Right renal pelvis (tissue), 4 donors: ENCODE results near the gene MEOX1. TPM values are rescaled to one million over a fixed set of nuclear protein-coding genes. Genes with fewer than 3 reads are reported as not detected.

ENCODE experiments used
- DNase-seq, 4 donors: peaks; one replicate each; pipeline ENCODE4 v3.0.0-alpha.2; 2013; ENCODE audit warnings: low read depth in 4 of 4, low spot score in 3 of 4, missing footprints in 1 of 4
- polyA plus RNA-seq, 4 donors: library from polyadenylated mRNA; unstranded; fragments of 120-200 nt; gene quantifications; one replicate each; pipeline ENCODE4 v1.2.1, GENCODE V29; 2013; ENCODE audit not compliant: insufficient read length in 4 of 4

MEOX1 gene
- polyA plus RNA-seq, 4 donors: 7.1 to 15.1 (median 13.2) TPM

- DNase-seq: no peak
Observed at GRCh38 chr17:43660816-43661493, 767 bp downstream of the MEOX1 start.

DNA sequence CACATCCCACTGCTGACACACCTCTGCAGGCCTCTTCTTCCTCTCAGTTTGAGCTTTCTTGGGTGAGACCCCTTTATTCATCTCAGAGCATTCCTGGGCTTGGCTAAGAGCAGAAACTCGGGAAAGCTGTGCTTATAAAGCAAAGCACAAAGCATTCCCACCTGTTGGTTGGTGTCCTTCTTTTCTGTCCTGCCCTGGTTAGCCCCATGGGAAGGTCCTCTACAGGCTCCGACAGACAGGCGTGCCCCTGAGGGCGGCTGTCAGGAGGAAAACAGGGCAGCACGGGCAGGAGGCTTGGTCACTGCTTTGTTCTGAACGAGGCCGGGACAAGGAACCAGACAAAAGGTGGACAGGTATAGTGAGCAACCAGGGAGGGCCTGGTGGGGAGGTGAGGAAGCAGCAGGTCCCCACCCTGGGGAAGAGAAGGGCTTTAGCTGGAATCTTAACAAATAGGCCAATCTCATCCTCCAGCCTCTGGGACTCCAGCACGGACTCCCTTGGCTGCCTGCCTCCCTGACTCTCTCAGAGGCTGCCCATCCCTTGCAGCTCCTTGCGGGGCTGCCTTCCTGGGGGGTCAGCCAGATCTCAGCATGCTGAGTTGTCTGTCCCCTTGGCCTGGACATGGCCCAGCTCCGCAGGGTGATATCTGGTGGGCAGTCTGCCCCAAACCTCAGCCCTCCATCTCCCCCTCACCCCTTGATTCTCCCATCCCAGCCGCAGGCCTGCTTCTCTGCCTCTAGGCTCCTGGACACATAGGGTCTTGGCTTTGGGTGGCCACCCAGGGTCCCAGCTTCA lies 1.7 kb downstream of the MEOX1 start:
- no peak for DNase-seq

DNA sequence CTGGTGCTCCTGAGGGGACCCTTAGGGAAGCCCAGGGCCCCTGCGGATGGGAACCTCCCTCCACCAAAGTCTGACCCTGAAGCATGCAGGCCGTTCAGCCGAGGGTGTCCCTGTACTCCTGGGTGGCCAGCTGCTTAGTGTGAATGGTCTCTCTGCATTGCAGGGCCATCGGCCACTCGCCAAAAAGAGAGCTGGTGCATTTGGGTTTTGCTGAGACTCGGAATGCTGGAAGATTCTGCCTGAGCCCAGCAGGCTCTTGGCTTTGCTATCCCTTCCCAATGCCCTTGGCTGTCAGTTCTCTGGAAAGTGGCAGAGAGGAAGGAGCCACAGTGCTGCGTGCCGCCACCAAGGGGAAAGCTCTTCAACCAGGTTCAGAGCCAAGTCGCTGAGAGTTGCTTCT lies 2.8 kb downstream of the MEOX1 start:
- no peak for DNase-seq

DNA sequence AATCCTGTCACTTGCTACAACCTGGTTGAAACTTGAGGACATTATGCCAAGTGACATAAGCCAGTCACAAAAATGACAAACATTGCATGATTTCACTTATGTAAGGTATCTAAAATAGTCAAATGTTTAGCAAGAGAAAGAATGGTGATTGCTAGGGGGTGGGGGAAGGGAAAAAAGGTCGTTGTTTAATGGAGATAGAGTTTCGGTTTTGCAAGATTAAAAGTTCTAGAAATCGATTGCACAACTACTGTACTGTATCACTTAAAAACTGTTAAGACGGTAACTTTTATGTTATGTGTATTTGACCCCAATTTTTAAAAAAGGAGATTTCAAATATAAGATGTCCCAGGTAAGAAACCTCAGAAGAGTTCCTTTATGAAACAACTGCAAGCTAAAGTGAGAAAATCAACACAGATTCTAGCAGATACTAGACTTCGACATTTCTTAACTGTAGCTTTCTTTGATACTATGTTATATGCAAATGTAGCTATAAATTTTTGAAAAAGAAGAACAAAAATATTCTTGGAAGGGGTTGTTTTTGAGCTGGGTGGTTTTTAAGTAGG lies 5.9 kb downstream of the MEOX1 start:
- no peak for DNase-seq

GRCh38 chr17:43652124-43652480 lies 9.6 kb downstream of the MEOX1 start:
- no peak for DNase-seq

GRCh38 chr17:43650471-43650870 lies 11.3 kb downstream of the MEOX1 start:
- no peak for DNase-seq

- DNase-seq: no peak
Observed at GRCh38 chr17:43648916-43649315, 12.8 kb downstream of the MEOX1 start.

- no peak for DNase-seq
Observed at GRCh38 chr17:43645765-43646481, 15.8 kb downstream of the MEOX1 start.

DNA sequence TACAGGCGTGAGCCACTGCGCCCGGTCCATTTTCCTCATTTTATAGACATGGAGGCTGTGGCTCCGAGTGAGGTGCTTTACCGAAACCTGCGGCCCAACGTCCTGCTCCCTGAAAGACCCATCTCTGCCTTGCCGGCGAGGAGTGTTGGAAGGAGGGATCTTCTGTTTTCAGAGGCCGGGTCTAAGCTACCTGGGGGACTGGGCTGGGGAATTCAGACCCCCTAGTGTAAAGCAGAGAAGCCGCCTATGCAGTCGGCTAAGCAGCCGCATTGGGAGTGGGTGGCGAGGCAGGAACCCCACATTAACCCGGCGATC lies 16.3 kb downstream of the MEOX1 start:
- no peak for DNase-seq

- DNase-seq: no peak
Observed at GRCh38 chr17:43644081-43644480, 17.6 kb downstream of the MEOX1 start.

GRCh38 chr17:43641416-43641815 lies 20.3 kb downstream of the MEOX1 start:
- no peak for DNase-seq

DNA sequence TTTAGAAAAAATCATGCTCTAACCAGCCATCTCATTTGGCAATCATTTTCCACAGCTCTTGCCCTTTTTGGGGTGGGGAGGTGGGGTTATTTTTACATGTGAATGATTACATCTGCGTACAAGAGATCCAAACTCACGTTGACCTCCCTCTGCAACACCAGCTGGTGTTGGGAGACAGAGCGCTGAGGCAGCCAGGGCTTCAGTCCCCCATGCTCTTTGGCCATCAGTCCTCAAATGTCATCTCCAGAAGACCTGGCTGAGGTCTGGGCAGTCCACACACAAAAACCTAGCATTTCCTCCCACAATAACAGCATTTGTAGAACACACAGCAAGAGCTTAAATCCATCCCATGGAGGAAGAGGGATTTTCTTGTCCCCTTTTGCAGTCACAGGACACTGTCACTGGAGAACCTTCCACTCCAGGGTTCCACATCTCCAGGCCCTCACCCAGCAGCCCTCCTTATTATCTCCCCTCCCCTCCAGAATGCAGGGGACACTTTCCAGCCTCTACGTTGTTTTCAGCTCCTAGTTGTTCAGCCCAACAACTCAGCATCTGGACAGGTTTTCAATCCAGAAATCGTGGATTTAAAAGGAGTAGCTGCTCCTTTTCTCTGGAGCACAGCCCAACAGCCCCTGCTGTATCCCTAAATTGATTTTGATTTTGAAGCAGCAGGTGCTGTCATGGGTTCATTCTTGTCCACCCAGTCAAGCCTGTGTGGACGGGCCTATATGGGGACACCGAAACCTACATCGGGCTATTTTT lies 21.1 kb downstream of the MEOX1 start:
- DNase-seq: no peak

- DNase-seq: no peak
Observed at GRCh38 chr17:43637563-43638323, 24.0 kb downstream of the MEOX1 start.

- no peak for DNase-seq
Observed at GRCh38 chr17:43636426-43636825, 25.3 kb downstream of the MEOX1 start.

GRCh38 chr17:43634591-43635125 lies 27.1 kb downstream of the MEOX1 start:
- no peak for DNase-seq

- DNase-seq: no peak
Observed at GRCh38 chr17:43632221-43632620, 29.5 kb downstream of the MEOX1 start.

DNA sequence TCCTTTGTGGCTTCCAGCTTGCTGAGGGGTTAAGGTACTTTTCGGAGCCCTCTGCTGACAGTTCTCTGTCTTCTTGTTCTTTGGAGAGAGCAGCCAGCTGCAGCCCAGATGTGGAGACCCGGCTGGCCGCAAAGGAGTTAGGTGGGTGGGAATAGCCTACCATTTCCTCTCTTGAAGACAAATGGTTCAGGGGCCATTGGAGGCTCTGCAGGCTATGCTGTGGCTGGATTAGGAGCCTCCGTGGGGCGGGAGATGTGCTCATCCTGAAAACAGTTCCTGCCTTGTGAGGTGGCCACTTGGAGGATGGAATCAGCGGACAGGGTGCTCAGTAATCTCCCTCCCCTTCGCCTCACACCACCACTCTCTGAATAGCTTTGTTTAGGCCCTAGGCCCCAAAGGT lies 30.3 kb downstream of the MEOX1 start:
- no peak for DNase-seq

GRCh38 chr17:43628089-43628650 lies 33.6 kb downstream of the MEOX1 start:
- no peak for DNase-seq

- no peak for DNase-seq
Observed at GRCh38 chr17:43627653-43628052, 34.1 kb downstream of the MEOX1 start.
